Measurements from ENCODE around the gene STRADA.

STRADA gene

GRCh38 chr17:63780928-63781327 lies 39.3 kb upstream of the STRADA start:
- DNase-seq (ENCODE audit: low read depth) = no peak
- H3K4me3 ChIP-seq (ENCODE audit: low read depth, low read length) = no peak overlapping the region
- no peak for TF ChIP-seq CTCF (IDR thresholded peaks at IDR 0.05; ENCODE audit: low read depth, low read length, missing control alignments)

- no peak for TF ChIP-seq CTCF (IDR thresholded peaks at IDR 0.05; ENCODE audit: low read depth, low read length, missing control alignments)
- no peak for DNase-seq (ENCODE audit: low read depth)
- no peak overlapping the region for H3K4me3 ChIP-seq (ENCODE audit: low read depth, low read length)
These were observed 38.9 kb upstream of the STRADA start for GRCh38 chr17:63780507-63780906.

GRCh38 chr17:63775420-63775819 lies 33.8 kb upstream of the STRADA start:
- no peak for TF ChIP-seq CTCF (IDR thresholded peaks at IDR 0.05; ENCODE audit: low read depth, low read length, missing control alignments)
- no peak for DNase-seq (ENCODE audit: low read depth)
- H3K4me3 ChIP-seq (ENCODE audit: low read depth, low read length) = peak overlapping the region; percentile 97

- H3K4me3 ChIP-seq (ENCODE audit: low read depth, low read length) = peak overlapping the region; percentile 97
- TF ChIP-seq CTCF (IDR thresholded peaks at IDR 0.05; ENCODE audit: low read depth, low read length, missing control alignments) = no peak
- DNase-seq (ENCODE audit: low read depth) = no peak
These were observed 33.3 kb upstream of the STRADA start for GRCh38 chr17:63774969-63775265.

GRCh38 chr17:63774141-63774968 lies 32.8 kb upstream of the STRADA start, which contains the start of gene DDX42:
Gene DDX42, plus strand, starts transcription at chr17:63774170. Its CDS starts 12,880 bp downstream, at chr17:63787050.
- H3K4me3 ChIP-seq (ENCODE audit: low read depth, low read length) = peak within 1 kb of the TSS; percentile 97
- no peak for TF ChIP-seq CTCF (IDR thresholded peaks at IDR 0.05; ENCODE audit: low read depth, low read length, missing control alignments)
- DNase-seq (ENCODE audit: low read depth) = no peak

GRCh38 chr17:63773272-63774140 lies 31.9 kb upstream of the STRADA start, which contains the start of gene CCDC47:
Gene CCDC47, minus strand, starts transcription at chr17:63773597. Its CDS starts 7,422 bp downstream, at chr17:63766175.
- TF ChIP-seq CTCF (IDR thresholded peaks at IDR 0.05; ENCODE audit: low read depth, low read length, missing control alignments) = no peak

More at GRCh38 chr17:63773272-63774140, 31.9 kb upstream of the STRADA start, which contains the start of gene CCDC47:
- DNase-seq (ENCODE audit: low read depth) = peak; percentile 98
- H3K4me3 ChIP-seq (ENCODE audit: low read depth, low read length) = peak within 1 kb of the TSS; percentile 97

All from GM12864 (cell line).